HG02840 (cell line): ENCODE measurements around the gene VANGL2.

ENCODE experiments used
- ATAC-seq: cut with Tn5 transposase; IDR thresholded peaks from one replicate; pipeline ENCODE4 v1.9.1; 2021; ENCODE audit warnings: mild to moderate bottlenecking, moderate library complexity, moderate number of reproducible peaks; ENCODE audit not compliant: unreplicated experiment, low FRiP score

Gene VANGL2

GRCh38 chr1:160400223-160400645, at the start of gene VANGL2:
VANGL2 (plus strand) TSS chr1:160400564; CDS start chr1:160415838, 15,274 bp downstream.
- no peak for ATAC-seq

GRCh38 chr1:160351629-160352028, 48.7 kb upstream of the VANGL2 start:
- no peak for ATAC-seq

GRCh38 chr1:160352555-160352954, 47.8 kb upstream of the VANGL2 start:
- no peak for ATAC-seq

- ATAC-seq = no peak
These were observed 47.1 kb upstream of the VANGL2 start for GRCh38 chr1:160353223-160353622.

- ATAC-seq = no peak
These were observed 45.9 kb upstream of the VANGL2 start for GRCh38 chr1:160354388-160354985.

- ATAC-seq = no peak
These were observed 42.9 kb upstream of the VANGL2 start for GRCh38 chr1:160357286-160358002.

- ATAC-seq = no peak
These were observed 42.3 kb upstream of the VANGL2 start for GRCh38 chr1:160358073-160358472.

- ATAC-seq = no peak
These were observed 40.7 kb upstream of the VANGL2 start for GRCh38 chr1:160359559-160360226.

GRCh38 chr1:160360227-160360695, 40.1 kb upstream of the VANGL2 start:
- no peak for ATAC-seq

- no peak for ATAC-seq
These were observed 39.2 kb upstream of the VANGL2 start for GRCh38 chr1:160361199-160361598.

- no peak for ATAC-seq
These were observed 38.6 kb upstream of the VANGL2 start for GRCh38 chr1:160361814-160362167.

GRCh38 chr1:160362168-160362957, 38.0 kb upstream of the VANGL2 start:
- no peak for ATAC-seq

GRCh38 chr1:160363010-160363409, 37.4 kb upstream of the VANGL2 start:
- ATAC-seq = no peak

GRCh38 chr1:160363951-160364735, 36.2 kb upstream of the VANGL2 start:
- no peak for ATAC-seq

- ATAC-seq = no peak
These were observed 35.0 kb upstream of the VANGL2 start for GRCh38 chr1:160365325-160365724.

- ATAC-seq = no peak
These were observed 33.4 kb upstream of the VANGL2 start, which contains the start of gene NHLH1 for GRCh38 chr1:160366731-160367515. NHLH1 (plus strand) TSS chr1:160367071; CDS start chr1:160370732, 3,661 bp downstream.

GRCh38 chr1:160367516-160367900, 32.9 kb upstream of the VANGL2 start:
- no peak for ATAC-seq

GRCh38 chr1:160367934-160368923, 32.1 kb upstream of the VANGL2 start:
- no peak for ATAC-seq
